Stimulated activated effector memory CD8-positive, alpha-beta T cell treated with anti-CD3 and anti-CD28 coated beads, Interleukin-12 subunit alpha, Interleukin-12 subunit beta, amount 100 ng/mL, for 72 hours (primary cell): ENCODE results near the gene S100A9.
"Not testable (repeated sequence)": the region's sequence is repeated elsewhere in the genome, so short reads cannot be mapped to it uniquely, and the experiment has no call there.

ENCODE experiments used
- ATAC-seq: fragments of 150-1000 bp; cut with Tn5 transposase; 2 replicates; pipeline ENCODE4 v1.10.0; 2021
- DNase-seq, 2 donors: peaks; one replicate each; pipeline ENCODE4 v3.0.0; 2021 to 2022; ENCODE audit warnings: low spot score in 2 of 2
- H3K27ac Mint-ChIP-seq: one replicate; pipeline ENCODE4 v1.8.0; 2022; ENCODE audit warnings: mild to moderate bottlenecking, mixed read lengths
- H3K36me3 Mint-ChIP-seq: one replicate; pipeline ENCODE4 v1.8.0; 2022; ENCODE audit warnings: mild to moderate bottlenecking, mixed read lengths
- H3K4me1 Mint-ChIP-seq: one replicate; pipeline ENCODE4 v1.8.0; 2022; ENCODE audit warnings: mixed read lengths
- H3K4me3 Mint-ChIP-seq: one replicate; pipeline ENCODE4 v1.8.0; 2022; ENCODE audit warnings: mild to moderate bottlenecking, mixed read lengths
- H3K9me3 Mint-ChIP-seq: one replicate; pipeline ENCODE4 v1.8.0; 2022; ENCODE audit warnings: mixed read lengths

The S100A9 gene

GRCh38 chr1:153357853-153358690 is at the start of gene S100A9:
Gene S100A9 (plus strand): TSS chr1:153357854. CDS start chr1:153358284, 430 bp downstream.
- peaks cover 10% of the 10 kb centered on the region for H3K4me1 Mint-ChIP-seq
- no peak for ATAC-seq
- H3K9me3 Mint-ChIP-seq, result no peaks in the 10 kb centered on the region
- no peak within 1 kb of the TSS for H3K4me3 Mint-ChIP-seq
- H3K36me3 Mint-ChIP-seq, result no peaks in the 10 kb centered on the region
- peak within 1 kb of the TSS; percentile 36 for H3K27ac Mint-ChIP-seq
- peak in 1 of 2 donors; percentile 29 for DNase-seq

DNA sequence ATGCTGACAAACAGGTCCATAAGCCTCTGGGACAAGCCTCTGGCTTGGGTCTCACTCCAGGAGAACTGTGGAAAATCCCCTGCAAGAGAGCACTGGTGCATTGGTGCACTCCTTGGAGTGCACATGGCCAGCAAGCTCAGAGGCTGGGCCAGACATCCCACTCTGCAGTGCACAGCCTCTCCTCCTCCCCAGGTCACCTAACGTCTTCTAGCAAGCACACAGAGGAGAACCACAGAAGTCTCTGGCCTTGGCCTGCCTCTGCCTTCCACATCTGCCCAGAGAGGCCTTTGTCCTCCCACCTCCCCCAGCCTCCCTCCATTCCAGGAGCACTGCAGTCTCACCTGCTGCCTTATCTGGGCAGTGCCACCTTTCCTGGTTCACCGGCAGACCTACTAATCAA is 49.1 kb upstream of the S100A9 start:
- Mint-ChIP-seq H3K27ac (no peak overlapping the region), H3K9me3 (no peaks in the 10 kb centered on the region), H3K36me3 (no peaks in the 10 kb centered on the region), H3K4me1 (no peaks in the 10 kb centered on the region), H3K4me3 (no peak overlapping the region)
- ATAC-seq (no peak), DNase-seq (no peak)

- no peaks in the 10 kb centered on the region for H3K4me1 Mint-ChIP-seq
- H3K4me3 Mint-ChIP-seq, result no peak overlapping the region
- H3K9me3 Mint-ChIP-seq, result no peaks in the 10 kb centered on the region
- no peak for ATAC-seq
- no peak for DNase-seq
- no peaks in the 10 kb centered on the region for H3K36me3 Mint-ChIP-seq
- no peak overlapping the region for H3K27ac Mint-ChIP-seq
Observed at GRCh38 chr1:153309441-153309840, 48.2 kb upstream of the S100A9 start.

GRCh38 chr1:153310526-153310925 is 47.1 kb upstream of the S100A9 start:
- no peaks in the 10 kb centered on the region for H3K9me3 Mint-ChIP-seq
- DNase-seq (no peak), ATAC-seq (no peak)
- H3K4me3 Mint-ChIP-seq, result no peak overlapping the region
- H3K36me3 Mint-ChIP-seq, result no peaks in the 10 kb centered on the region
- H3K4me1 Mint-ChIP-seq, result no peaks in the 10 kb centered on the region
- H3K27ac Mint-ChIP-seq, result no peak overlapping the region

DNA sequence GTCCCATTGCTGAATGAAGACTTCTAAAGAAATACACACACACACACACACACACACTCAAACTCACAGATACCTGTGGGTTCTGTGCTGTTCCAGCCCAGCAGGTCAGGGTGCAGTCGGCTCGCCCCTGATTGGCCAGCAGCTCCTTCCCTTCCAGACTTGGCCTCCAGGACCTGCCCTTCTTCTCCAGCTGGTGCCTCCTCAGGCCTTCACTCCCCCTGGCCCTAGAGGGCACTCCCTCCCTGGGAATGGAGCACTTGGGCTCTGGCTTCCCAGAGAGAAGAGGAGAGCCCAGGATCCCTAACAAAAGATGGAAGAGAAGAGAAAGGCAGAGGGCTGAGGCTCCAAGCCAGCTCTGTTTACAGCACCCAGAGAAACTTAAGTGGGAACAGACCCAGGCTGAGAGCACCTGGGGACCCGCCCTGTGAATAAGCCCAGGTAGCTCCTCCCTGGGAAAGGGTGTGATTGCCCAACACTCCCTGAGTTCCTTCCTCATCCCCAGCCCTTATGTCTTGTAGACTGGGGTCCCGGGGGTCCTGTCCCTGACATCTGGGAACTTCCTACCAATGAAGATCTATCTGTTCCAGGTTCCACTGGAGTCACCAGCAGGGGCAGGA is 45.0 kb upstream of the S100A9 start, which contains the start of gene PGLYRP3:
TSS of gene PGLYRP3 (minus strand) at position 383 of the 617 bp plus-strand sequence. CDS start 2,287 bp downstream, outside the sequence.
- no peak for DNase-seq
- no peaks in the 10 kb centered on the region for H3K36me3 Mint-ChIP-seq
- no peak within 1 kb of the TSS for H3K4me3 Mint-ChIP-seq
- peak; percentile 16 for ATAC-seq
- no peaks in the 10 kb centered on the region for H3K4me1 Mint-ChIP-seq
- H3K27ac Mint-ChIP-seq, result no peak within 1 kb of the TSS
- H3K9me3 Mint-ChIP-seq, result no peaks in the 10 kb centered on the region

GRCh38 chr1:153313288-153313687 is 44.4 kb upstream of the S100A9 start:
- no peak overlapping the region for H3K4me3 Mint-ChIP-seq
- H3K36me3 Mint-ChIP-seq, result no peaks in the 10 kb centered on the region
- H3K27ac Mint-ChIP-seq, result no peak overlapping the region
- ATAC-seq (peak; percentile 32), DNase-seq (no peak)
- no peaks in the 10 kb centered on the region for H3K9me3 Mint-ChIP-seq
- no peaks in the 10 kb centered on the region for H3K4me1 Mint-ChIP-seq

GRCh38 chr1:153314388-153314787 is 43.3 kb upstream of the S100A9 start:
- not testable (repeated sequence) for H3K27ac Mint-ChIP-seq, H3K4me3 Mint-ChIP-seq, ATAC-seq, H3K4me1 Mint-ChIP-seq, DNase-seq, H3K36me3 Mint-ChIP-seq, H3K9me3 Mint-ChIP-seq

DNA sequence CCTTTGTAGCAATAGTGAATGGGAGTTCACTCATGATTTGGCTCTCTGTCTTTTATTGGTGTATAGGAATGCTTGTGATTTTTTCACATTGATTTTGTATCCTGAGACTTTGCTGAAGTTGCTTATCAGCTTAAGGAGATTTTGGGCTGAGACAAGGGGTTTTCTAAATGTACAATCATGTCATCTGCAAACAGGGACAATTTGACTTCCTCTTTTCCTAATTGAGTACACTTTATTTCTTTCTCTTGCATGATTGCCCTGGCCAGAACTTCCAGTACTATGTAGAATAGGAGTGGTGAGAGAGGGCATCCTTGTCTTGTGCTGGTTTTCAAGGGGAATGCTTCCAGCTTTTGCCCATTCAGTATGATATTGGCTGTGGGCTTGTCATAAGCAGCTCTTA is 41.6 kb upstream of the S100A9 start:
- not testable (repeated sequence) for ATAC-seq, H3K27ac Mint-ChIP-seq, DNase-seq, H3K36me3 Mint-ChIP-seq, H3K9me3 Mint-ChIP-seq, H3K4me1 Mint-ChIP-seq, H3K4me3 Mint-ChIP-seq

DNA sequence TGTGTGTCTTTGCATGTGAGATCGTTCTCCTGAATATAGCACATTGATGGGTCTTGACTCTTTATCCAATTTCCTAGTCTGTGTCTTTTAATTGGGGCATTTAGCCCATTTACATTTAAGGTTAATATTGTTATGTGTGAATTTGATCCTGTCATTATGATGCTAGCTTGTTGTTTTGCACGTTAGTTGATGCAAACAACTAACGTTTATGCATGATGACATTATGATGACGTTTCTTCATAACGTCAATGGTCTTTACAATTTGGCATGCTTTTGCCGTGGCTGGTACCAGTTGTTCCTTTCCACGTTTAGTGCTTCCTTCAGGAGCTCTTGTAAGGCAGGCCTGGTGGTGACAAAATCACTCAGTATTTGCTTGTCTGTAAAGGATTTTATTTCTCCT is 39.5 kb upstream of the S100A9 start:
- H3K9me3 Mint-ChIP-seq, result peaks cover 12% of the 10 kb centered on the region
- ATAC-seq, H3K36me3 Mint-ChIP-seq, H3K27ac Mint-ChIP-seq, H3K4me3 Mint-ChIP-seq, H3K4me1 Mint-ChIP-seq, DNase-seq: not testable (repeated sequence)

GRCh38 chr1:153322568-153322967 is 35.1 kb upstream of the S100A9 start:
- no peak overlapping the region for H3K4me3 Mint-ChIP-seq
- peaks cover 12% of the 10 kb centered on the region for H3K9me3 Mint-ChIP-seq
- H3K36me3 Mint-ChIP-seq, result no peaks in the 10 kb centered on the region
- DNase-seq (no peak), ATAC-seq (no peak)
- H3K4me1 Mint-ChIP-seq, result no peaks in the 10 kb centered on the region
- H3K27ac Mint-ChIP-seq, result no peak overlapping the region

DNA sequence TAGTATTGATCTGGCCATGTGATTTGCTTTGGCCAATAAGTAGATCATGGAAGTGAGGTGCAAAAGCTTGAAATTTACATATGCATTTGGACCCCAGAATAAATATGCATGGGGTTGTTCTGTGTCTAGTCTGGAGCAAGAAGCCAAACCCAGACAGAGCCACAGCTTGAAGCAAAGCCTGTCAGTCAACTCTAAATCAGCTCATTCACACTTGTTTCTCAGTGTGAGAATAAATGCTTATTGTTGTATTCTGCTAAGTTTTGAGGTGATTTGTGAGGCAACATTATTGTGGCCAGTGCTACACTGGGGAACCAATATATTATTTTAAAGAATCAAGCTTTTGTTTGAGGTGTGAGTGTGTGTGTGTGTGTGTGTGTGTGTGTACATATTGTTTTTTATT is 32.7 kb upstream of the S100A9 start:
- no peak overlapping the region for H3K4me3 Mint-ChIP-seq
- peaks cover 23% of the 10 kb centered on the region for H3K9me3 Mint-ChIP-seq

GRCh38 chr1:153333902-153334301 is 23.8 kb upstream of the S100A9 start:
- H3K36me3 Mint-ChIP-seq, result no peaks in the 10 kb centered on the region
- H3K27ac Mint-ChIP-seq, result no peak overlapping the region
- H3K4me1 Mint-ChIP-seq, result no peaks in the 10 kb centered on the region
- DNase-seq (no peak), ATAC-seq (no peak)
- H3K4me3 Mint-ChIP-seq, result no peak overlapping the region
- H3K9me3 Mint-ChIP-seq, result peaks cover 11% of the 10 kb centered on the region

More for the DNA sequence above, 32.7 kb upstream of the S100A9 start:
- Mint-ChIP-seq H3K27ac (no peak overlapping the region), H3K36me3 (no peaks in the 10 kb centered on the region), H3K4me1 (no peaks in the 10 kb centered on the region)
- ATAC-seq (no peak), DNase-seq (no peak)

DNA sequence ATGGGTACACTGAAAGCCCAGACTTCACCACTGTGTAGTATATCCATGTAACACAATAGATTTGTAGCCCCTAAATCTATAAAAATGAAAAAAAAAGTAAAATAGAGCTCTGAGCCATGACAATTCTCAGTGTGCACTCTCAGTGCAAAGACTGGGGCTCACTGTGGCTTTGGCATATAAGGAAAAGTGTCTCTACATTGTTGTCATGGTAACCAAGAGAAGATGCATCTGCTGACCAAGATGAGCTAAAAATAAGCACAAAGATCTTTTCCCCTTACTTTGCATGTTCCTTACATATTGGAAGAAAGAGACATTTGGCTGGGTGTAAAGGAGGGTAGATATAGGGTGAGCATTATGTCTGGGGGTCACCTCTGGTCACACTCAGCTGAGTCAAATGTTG is 21.0 kb upstream of the S100A9 start:
- no peaks in the 10 kb centered on the region for H3K4me1 Mint-ChIP-seq
- H3K9me3 Mint-ChIP-seq, result no peaks in the 10 kb centered on the region
- DNase-seq, result no peak
- no peak for ATAC-seq
- H3K4me3 Mint-ChIP-seq, result no peak overlapping the region
- H3K27ac Mint-ChIP-seq, result no peak overlapping the region
- no peaks in the 10 kb centered on the region for H3K36me3 Mint-ChIP-seq

GRCh38 chr1:153337980-153338853 is 19.4 kb upstream of the S100A9 start:
- H3K36me3 Mint-ChIP-seq, result no peaks in the 10 kb centered on the region
- H3K27ac Mint-ChIP-seq, result no peak overlapping the region
- DNase-seq (no peak), ATAC-seq (no peak)
- no peaks in the 10 kb centered on the region for H3K9me3 Mint-ChIP-seq
- no peaks in the 10 kb centered on the region for H3K4me1 Mint-ChIP-seq
- H3K4me3 Mint-ChIP-seq, result no peak overlapping the region

DNA sequence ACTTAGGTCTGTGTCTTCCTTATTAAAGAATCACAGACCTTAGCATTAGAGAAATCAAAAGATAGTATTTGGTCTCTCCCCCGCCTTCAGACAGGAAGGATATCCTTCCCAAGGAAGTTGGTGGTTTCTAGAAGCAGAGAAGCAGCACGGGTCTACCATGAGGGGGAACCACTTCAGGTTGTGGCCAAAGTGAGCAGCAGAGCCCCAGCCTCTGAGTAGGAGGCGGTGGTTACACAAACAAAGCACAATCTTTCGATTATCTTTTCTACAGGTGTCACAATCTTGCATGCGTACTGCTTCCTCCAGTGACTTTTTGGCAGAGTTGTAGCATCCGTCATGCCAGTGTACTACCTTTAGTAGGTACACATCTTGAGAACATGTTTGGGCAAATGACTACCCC is 17.9 kb upstream of the S100A9 start:
- Mint-ChIP-seq H3K4me3 (no peak overlapping the region), H3K4me1 (peaks cover 7% of the 10 kb centered on the region), H3K9me3 (no peaks in the 10 kb centered on the region), H3K36me3 (no peaks in the 10 kb centered on the region), H3K27ac (no peak overlapping the region)
- DNase-seq, result no peak
- no peak for ATAC-seq
